ENCODE results near the gene IP6K3.

DNA sequence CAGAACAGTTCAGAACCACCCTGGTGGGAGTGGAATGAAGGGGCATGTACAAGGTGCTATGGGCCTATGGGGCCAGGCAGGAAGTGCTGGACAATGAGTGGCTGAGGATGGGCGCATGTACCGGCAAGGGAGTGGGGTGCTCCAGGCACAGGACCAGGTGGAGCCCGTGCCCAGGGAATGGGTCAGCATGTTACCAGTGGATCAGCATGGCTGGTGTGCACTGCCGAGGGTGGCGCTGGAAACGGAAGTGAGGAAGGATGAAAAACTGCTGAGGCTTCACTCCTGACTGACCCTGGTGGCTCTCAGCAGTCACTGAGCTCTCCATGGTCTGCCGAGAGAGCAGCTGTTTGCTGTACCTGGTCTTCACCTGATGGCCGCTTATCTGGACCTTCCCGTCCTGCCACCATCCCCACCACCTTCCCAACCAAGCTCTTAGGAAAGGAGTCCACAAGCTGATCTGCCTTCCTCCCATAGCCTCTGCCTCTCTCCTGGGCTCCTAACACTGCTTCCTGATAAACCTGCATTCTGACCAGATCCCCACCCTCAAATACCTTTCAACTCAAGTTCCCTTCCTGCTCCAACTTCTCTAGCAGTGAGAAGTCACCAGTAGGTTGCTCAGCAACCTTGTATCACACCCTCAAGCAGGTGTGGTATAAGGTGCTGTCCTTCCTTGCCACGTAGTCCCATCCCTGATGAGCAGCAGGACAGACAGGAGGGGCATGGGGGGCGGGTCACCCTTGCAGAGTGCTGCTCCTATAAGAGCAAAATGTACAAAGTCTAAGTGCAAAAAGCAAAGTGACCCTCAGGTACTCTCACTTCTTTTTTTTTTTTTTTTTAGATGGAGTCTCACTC, 42.3 kb downstream of the IP6K3 start:
- TF ChIP-seq, protein P1, sequence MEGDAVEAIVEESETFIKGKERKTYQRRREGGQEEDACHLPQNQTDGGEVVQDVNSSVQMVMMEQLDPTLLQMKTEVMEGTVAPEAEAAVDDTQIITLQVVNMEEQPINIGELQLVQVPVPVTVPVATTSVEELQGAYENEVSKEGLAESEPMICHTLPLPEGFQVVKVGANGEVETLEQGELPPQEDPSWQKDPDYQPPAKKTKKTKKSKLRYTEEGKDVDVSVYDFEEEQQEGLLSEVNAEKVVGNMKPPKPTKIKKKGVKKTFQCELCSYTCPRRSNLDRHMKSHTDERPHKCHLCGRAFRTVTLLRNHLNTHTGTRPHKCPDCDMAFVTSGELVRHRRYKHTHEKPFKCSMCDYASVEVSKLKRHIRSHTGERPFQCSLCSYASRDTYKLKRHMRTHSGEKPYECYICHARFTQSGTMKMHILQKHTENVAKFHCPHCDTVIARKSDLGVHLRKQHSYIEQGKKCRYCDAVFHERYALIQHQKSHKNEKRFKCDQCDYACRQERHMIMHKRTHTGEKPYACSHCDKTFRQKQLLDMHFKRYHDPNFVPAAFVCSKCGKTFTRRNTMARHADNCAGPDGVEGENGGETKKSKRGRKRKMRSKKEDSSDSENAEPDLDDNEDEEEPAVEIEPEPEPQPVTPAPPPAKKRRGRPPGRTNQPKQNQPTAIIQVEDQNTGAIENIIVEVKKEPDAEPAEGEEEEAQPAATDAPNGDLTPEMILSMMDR (IDR thresholded peaks at IDR 0.05; ENCODE audit: low read depth, low read length, poor library complexity, severe bottlenecking): no peak
- no peak for TF ChIP-seq EZH2phosphoT487 (IDR thresholded peaks at IDR 0.05; ENCODE audit: borderline replicate concordance, low read length)

Measured in DOHH2 (cell line).